Mucosa of rectum (tissue), 2 donors: ENCODE measurements around the gene ARRDC2.
A peak's percentile ranks its signal among the peaks of the same experiment; 100 is the strongest.

ENCODE experiments used
- H3K27ac ChIP-seq, 2 donors: one replicate each; pipeline ENCODE4 v1.7.0; 2013; ENCODE audit warnings: inconsistent platforms in 2 of 2, low read depth in 2 of 2, low read length in 2 of 2
- H3K27me3 ChIP-seq, 2 donors: one replicate each; pipeline ENCODE4 v1.7.0; 2013; ENCODE audit warnings: low read length in 2 of 2; ENCODE audit not compliant: control insufficient read depth in 2 of 2, insufficient read depth in 2 of 2
- H3K36me3 ChIP-seq, 2 donors: one replicate each; pipeline ENCODE4 v1.7.0; 2013; ENCODE audit warnings: low read length in 2 of 2; ENCODE audit not compliant: control insufficient read depth in 2 of 2, insufficient read depth in 2 of 2
- H3K4me1 ChIP-seq, 2 donors: one replicate each; pipeline ENCODE4 v1.7.0; 2013; ENCODE audit warnings: low read length in 2 of 2, mild to moderate bottlenecking in 1 of 2; ENCODE audit not compliant: control insufficient read depth in 2 of 2, insufficient read depth in 2 of 2
- H3K4me3 ChIP-seq, 2 donors: one replicate each; pipeline ENCODE4 v1.7.0; 2013; ENCODE audit warnings: low read length in 2 of 2
- H3K9ac ChIP-seq, 2 donors: one replicate each; pipeline ENCODE4 v1.7.0; 2013; ENCODE audit warnings: low read length in 2 of 2, low read depth in 1 of 2, mild to moderate bottlenecking in 1 of 2
- H3K9me3 ChIP-seq, 2 donors: one replicate each; pipeline ENCODE4 v1.7.0; 2013; ENCODE audit warnings: low read length in 2 of 2; ENCODE audit not compliant: control insufficient read depth in 2 of 2
- donor health status: healthy.
- donor health status: Normal muscosa, but diverticular disease.

Gene ARRDC2

GRCh38 chr19:18041054-18041453, 33.1 kb downstream of the ARRDC2 start:
- H3K9ac ChIP-seq, result no peak overlapping the region
- no peak overlapping the region for H3K4me3 ChIP-seq
- H3K9me3 ChIP-seq, result peaks cover 0 to 2% of the 10 kb centered on the region in 2 donors
- no peaks in the 10 kb centered on the region for H3K36me3 ChIP-seq
- peaks cover 6 to 11% of the 10 kb centered on the region in 2 donors for H3K4me1 ChIP-seq
- H3K27me3 ChIP-seq, result no peaks in the 10 kb centered on the region
- no peak overlapping the region for H3K27ac ChIP-seq

GRCh38 chr19:18043676-18044075, 35.7 kb downstream of the ARRDC2 start:
- Histone ChIP-seq H3K36me3 (no peaks in the 10 kb centered on the region), H3K9ac (no peak overlapping the region), H3K4me3 (no peak overlapping the region), H3K9me3 (peaks cover 0 to 2% of the 10 kb centered on the region in 2 donors), H3K27ac (no peak overlapping the region), H3K4me1 (peaks cover 10 to 13% of the 10 kb centered on the region in 2 donors), H3K27me3 (no peaks in the 10 kb centered on the region)

DNA sequence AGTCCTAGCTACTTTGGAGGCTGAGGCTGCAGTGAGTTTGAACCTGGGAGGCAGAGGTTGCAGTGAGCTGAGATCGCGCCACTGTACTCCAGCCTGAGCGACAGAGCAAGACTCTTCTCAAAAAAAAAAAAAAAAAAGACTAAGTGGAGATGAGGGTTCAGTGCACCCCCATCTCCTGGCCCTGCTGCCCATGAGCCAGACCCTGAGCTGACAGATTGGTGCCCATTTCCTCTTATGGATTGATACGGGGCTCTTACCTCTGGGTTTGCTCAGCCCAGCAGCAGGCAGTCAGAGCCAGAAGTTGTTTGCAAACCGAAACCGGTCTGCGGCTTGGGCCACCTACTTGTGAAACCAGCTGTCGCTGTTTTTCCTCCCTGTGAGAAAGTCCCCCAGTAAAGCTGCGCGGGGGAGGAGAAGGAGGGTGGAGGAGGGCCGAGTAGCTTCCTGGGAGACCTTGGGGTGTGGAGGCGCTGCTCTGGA, 36.9 kb downstream of the ARRDC2 start:
- peaks cover 13 to 17% of the 10 kb centered on the region in 2 donors for H3K4me1 ChIP-seq
- peak overlapping the region; percentile 67 to 70 for H3K9ac ChIP-seq
- peak overlapping the region; percentile 56 to 68 for H3K4me3 ChIP-seq
- peak overlapping the region; percentile 67 to 72 for H3K27ac ChIP-seq
- peaks cover 0 to 2% of the 10 kb centered on the region in 2 donors for H3K9me3 ChIP-seq
- no peaks in the 10 kb centered on the region for H3K36me3 ChIP-seq
- H3K27me3 ChIP-seq, result no peaks in the 10 kb centered on the region

GRCh38 chr19:18045307-18046050, 37.5 kb downstream of the ARRDC2 start:
- Histone ChIP-seq H3K27ac (peak overlapping the region; percentile 67 to 72), H3K9me3 (peaks cover 0 to 2% of the 10 kb centered on the region in 2 donors), H3K27me3 (no peaks in the 10 kb centered on the region), H3K4me3 (peak overlapping the region; percentile 56 to 68), H3K9ac (peak overlapping the region; percentile 67 to 70), H3K4me1 (peaks cover 13 to 17% of the 10 kb centered on the region in 2 donors), H3K36me3 (no peaks in the 10 kb centered on the region)

- H3K4me1 ChIP-seq, result peaks cover 13 to 17% of the 10 kb centered on the region in 2 donors
- H3K27me3 ChIP-seq, result no peaks in the 10 kb centered on the region
- no peak overlapping the region for H3K9ac ChIP-seq
Measured at GRCh38 chr19:18046059-18046718, 38.2 kb downstream of the ARRDC2 start.

GRCh38 chr19:18049385-18049784, 41.4 kb downstream of the ARRDC2 start:
- peak overlapping the region; percentile 61 to 71 for H3K27ac ChIP-seq
- no peaks in the 10 kb centered on the region for H3K36me3 ChIP-seq
- H3K9ac ChIP-seq, result no peak overlapping the region
- no peak overlapping the region for H3K4me3 ChIP-seq
- no peaks in the 10 kb centered on the region for H3K27me3 ChIP-seq
- peaks cover 13 to 17% of the 10 kb centered on the region in 2 donors for H3K4me1 ChIP-seq
- no peaks in the 10 kb centered on the region for H3K9me3 ChIP-seq

More at GRCh38 chr19:18046059-18046718, 38.2 kb downstream of the ARRDC2 start:
- Histone ChIP-seq H3K4me3 (no peak overlapping the region), H3K9me3 (no peaks in the 10 kb centered on the region), H3K27ac (no peak overlapping the region), H3K36me3 (no peaks in the 10 kb centered on the region)

DNA sequence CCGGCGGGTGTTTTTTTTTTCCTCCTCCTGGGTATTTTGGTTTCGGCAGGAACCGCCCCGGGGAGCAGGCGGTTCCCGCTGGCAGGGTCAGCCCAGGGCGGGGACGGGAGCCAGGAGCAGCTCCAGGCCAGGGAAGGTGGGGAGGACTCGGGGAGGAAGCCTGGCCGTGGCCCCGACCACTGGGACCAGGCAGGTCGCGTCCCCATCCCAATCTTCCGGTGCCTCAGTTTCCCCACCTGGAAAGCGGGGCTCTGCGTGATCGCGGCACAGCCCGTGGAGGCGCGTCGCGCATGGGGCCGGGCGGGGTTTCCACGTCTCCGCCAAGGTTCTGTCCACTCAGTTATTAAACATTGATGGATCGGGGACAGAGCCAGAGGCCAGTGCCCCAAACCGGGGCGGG, 43.9 kb downstream of the ARRDC2 start:
- H3K4me3 ChIP-seq, result no peak overlapping the region
- no peak overlapping the region for H3K9ac ChIP-seq
- peaks cover 6 to 7% of the 10 kb centered on the region in 2 donors for H3K4me1 ChIP-seq
- H3K36me3 ChIP-seq, result no peaks in the 10 kb centered on the region
- no peaks in the 10 kb centered on the region for H3K9me3 ChIP-seq
- no peaks in the 10 kb centered on the region for H3K27me3 ChIP-seq
- no peak overlapping the region for H3K27ac ChIP-seq

DNA sequence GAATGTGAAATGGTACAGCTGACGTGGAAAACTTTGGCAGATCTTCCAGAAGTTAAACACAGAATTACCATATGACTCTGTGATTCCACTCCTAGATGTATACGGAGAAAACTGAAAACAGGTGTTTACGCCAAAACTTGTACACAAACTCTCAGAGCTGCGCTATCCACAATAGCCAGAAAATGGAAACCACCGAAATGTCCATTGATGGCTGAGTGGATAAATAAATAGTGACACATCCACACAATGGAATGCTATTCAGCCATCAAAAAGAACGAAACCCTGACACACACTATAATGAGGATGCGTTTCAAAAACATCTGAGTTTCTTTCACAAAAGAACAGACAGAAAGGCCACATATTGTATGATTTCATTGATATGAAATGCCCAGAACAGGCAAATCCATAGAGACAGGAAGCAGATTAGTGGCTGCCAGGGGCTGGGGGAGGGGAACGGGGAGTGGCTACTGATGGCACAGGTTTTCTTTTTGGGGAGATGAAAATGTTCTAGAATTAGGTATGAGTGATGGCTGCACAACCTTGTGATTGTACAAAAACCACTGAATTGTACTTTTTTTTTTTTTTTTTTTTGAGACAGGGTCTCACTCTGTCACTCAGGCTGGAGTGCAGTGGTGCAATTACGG, 45.7 kb downstream of the ARRDC2 start:
- Histone ChIP-seq H3K4me1 (peaks cover 13% of the 10 kb centered on the region in 2 donors), H3K36me3 (no peaks in the 10 kb centered on the region), H3K9ac (no peak overlapping the region), H3K9me3 (no peaks in the 10 kb centered on the region), H3K4me3 (no peak overlapping the region), H3K27ac (no peak overlapping the region), H3K27me3 (no peaks in the 10 kb centered on the region)

DNA sequence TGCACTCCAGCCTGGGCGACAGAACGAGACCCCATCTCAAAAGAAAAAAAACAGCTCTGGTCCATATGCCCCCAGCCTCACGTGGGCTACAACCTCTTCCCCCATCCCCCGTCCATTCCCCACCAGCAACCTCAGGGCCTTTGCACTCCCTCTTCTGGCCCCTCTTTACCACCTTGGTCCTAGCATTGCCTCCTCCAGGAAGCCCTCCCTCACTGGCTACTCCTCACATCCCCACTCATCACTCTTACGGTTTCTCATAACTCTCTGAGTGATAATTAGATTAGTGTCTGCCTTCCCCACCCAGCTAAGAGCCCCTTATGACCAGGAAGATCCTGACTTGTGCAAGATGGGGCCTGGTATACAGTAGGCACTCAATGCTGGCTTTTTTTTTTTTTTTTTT, 48.0 kb downstream of the ARRDC2 start:
- no peak overlapping the region for H3K9ac ChIP-seq
- no peak overlapping the region for H3K4me3 ChIP-seq
- no peaks in the 10 kb centered on the region for H3K36me3 ChIP-seq
- peaks cover 9 to 10% of the 10 kb centered on the region in 2 donors for H3K4me1 ChIP-seq
- H3K9me3 ChIP-seq, result no peaks in the 10 kb centered on the region
- no peak overlapping the region for H3K27ac ChIP-seq
- no peaks in the 10 kb centered on the region for H3K27me3 ChIP-seq

DNA sequence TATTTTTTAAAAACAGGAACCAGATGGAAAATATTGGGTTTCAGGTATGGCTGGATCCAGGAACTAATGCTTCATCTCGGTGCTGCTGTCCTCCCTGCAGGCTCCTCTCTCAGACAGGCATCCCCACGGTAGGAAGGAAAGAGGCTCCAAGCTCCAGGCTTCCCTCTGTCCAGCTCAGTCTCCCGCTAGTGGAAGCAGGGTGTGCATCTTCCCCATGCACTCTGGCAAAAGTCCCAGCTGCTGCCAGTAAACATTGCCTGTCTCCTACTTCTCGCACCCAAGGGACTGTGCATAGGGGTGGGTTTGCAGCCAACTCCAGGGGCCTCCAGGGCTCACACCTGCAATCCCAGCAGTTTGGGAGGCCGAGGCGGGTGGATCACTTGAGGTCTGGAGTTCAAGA, 49.6 kb downstream of the ARRDC2 start:
- Histone ChIP-seq H3K27ac (peak overlapping the region; percentile 55 to 70), H3K4me1 (peaks cover 9 to 10% of the 10 kb centered on the region in 2 donors)

More for the DNA sequence above, 49.6 kb downstream of the ARRDC2 start:
- Histone ChIP-seq H3K9ac (peak overlapping the region in 1 of 2 donors; percentile 62), H3K27me3 (no peaks in the 10 kb centered on the region), H3K36me3 (no peaks in the 10 kb centered on the region), H3K9me3 (no peaks in the 10 kb centered on the region), H3K4me3 (no peak overlapping the region)
